ENCODE data around the gene GIN1.

GIN1 gene

DNA sequence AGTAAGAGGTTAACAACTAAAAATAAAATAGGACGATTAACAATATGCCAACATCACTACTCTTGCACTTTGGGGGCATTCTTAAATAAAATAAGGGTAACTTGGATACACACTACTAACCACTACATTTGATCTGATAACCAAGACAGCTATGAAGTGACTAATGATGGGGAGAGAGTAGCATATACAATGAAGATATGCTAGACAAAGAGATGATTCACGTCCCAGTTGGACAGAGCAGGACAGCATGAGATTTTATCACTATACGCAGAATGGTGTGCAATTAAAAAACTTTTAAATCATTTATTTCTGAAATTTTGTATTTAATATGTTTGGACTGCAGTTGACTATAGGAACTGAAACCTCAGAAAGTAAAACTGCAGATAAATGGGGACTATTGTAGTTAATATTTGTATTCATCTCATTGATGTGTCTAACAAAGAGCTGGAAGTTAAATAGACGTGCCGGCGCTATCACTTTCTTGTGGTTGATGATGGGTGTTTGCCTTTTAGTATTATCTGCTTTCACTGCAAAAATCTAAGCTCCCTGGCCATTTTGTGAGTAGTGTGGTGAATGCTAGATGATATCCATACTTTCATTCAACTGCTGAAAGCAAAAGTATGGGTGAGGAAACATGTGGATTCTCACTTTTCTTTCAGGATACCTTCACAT is 18.7 kb downstream of the GIN1 start:
- Histone ChIP-seq H3K79me2 (ENCODE audit: control insufficient read depth, low read length) (no peaks in the 10 kb centered on the region), H3K27me3 (ENCODE audit: control insufficient read depth, low read length) (no peaks in the 10 kb centered on the region), H3K9me2 (replicated peaks; ENCODE audit: control insufficient read depth, low read length) (no peaks in the 10 kb centered on the region), H3K4me2 (ENCODE audit: low read length) (no peak overlapping the region), H3K27ac (ENCODE audit: low read depth, low read length) (no peak overlapping the region), H4K20me1 (ENCODE audit: control insufficient read depth, insufficient read depth, low read depth, low read length) (no peaks in the 10 kb centered on the region), H3K4me3 (ENCODE audit: low read length) (no peak overlapping the region), H3K4me1 (ENCODE audit: control insufficient read depth, low read length) (no peaks in the 10 kb centered on the region), H3K9me3 (ENCODE audit: control insufficient read depth, insufficient read depth, low read length) (no peaks in the 10 kb centered on the region), H3F3A (ENCODE audit: control insufficient read depth, insufficient read depth) (no peaks in the 10 kb centered on the region), H3K36me3 (ENCODE audit: control insufficient read depth, low read length) (peaks cover 18% of the 10 kb centered on the region)
- no peak for TF ChIP-seq EZH2phosphoT487 (IDR thresholded peaks at IDR 0.05; ENCODE audit: borderline replicate concordance, low read length)
- TF ChIP-seq, protein P1, sequence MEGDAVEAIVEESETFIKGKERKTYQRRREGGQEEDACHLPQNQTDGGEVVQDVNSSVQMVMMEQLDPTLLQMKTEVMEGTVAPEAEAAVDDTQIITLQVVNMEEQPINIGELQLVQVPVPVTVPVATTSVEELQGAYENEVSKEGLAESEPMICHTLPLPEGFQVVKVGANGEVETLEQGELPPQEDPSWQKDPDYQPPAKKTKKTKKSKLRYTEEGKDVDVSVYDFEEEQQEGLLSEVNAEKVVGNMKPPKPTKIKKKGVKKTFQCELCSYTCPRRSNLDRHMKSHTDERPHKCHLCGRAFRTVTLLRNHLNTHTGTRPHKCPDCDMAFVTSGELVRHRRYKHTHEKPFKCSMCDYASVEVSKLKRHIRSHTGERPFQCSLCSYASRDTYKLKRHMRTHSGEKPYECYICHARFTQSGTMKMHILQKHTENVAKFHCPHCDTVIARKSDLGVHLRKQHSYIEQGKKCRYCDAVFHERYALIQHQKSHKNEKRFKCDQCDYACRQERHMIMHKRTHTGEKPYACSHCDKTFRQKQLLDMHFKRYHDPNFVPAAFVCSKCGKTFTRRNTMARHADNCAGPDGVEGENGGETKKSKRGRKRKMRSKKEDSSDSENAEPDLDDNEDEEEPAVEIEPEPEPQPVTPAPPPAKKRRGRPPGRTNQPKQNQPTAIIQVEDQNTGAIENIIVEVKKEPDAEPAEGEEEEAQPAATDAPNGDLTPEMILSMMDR (IDR thresholded peaks at IDR 0.05; ENCODE audit: low read depth, low read length, poor library complexity, severe bottlenecking) = no peak

DNA sequence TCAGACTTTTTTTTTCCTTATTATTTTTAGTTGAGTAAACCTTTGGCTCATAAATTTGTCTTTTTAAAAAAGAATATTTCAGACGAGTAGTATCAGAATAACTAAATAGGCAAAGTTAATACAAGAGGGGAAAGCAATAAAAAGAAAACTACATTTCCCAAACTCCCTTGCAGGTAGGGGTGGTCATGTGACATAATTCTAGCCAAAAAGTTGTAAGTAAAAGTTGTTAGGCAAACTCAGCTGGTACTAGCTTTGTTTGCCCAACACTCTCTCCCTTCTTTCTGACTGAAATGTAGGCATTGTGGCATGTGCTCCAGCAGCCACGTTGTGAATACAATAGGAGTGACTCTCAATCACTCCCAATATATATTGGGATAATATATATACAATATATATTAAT is 20.9 kb downstream of the GIN1 start:
- no peaks in the 10 kb centered on the region for H3K4me1 ChIP-seq (ENCODE audit: control insufficient read depth, low read length)
- no peak for TF ChIP-seq EZH2phosphoT487 (IDR thresholded peaks at IDR 0.05; ENCODE audit: borderline replicate concordance, low read length)
- TF ChIP-seq, protein P1 (IDR thresholded peaks at IDR 0.05; ENCODE audit: low read depth, low read length, poor library complexity, severe bottlenecking) = no peak
- H4K20me1 ChIP-seq (ENCODE audit: control insufficient read depth, insufficient read depth, low read depth, low read length) = no peaks in the 10 kb centered on the region
- no peaks in the 10 kb centered on the region for H3K27me3 ChIP-seq (ENCODE audit: control insufficient read depth, low read length)
- no peaks in the 10 kb centered on the region for H3K9me3 ChIP-seq (ENCODE audit: control insufficient read depth, insufficient read depth, low read length)
- H3K36me3 ChIP-seq (ENCODE audit: control insufficient read depth, low read length) = peaks cover 11% of the 10 kb centered on the region
- no peak overlapping the region for H3K27ac ChIP-seq (ENCODE audit: low read depth, low read length)
- H3K4me3 ChIP-seq (ENCODE audit: low read length) = no peak overlapping the region
- no peaks in the 10 kb centered on the region for H3K9me2 ChIP-seq (replicated peaks; ENCODE audit: control insufficient read depth, low read length)
- H3K4me2 ChIP-seq (ENCODE audit: low read length) = no peak overlapping the region
- H3K79me2 ChIP-seq (ENCODE audit: control insufficient read depth, low read length) = no peaks in the 10 kb centered on the region
- no peaks in the 10 kb centered on the region for H3F3A ChIP-seq (ENCODE audit: control insufficient read depth, insufficient read depth)

DNA sequence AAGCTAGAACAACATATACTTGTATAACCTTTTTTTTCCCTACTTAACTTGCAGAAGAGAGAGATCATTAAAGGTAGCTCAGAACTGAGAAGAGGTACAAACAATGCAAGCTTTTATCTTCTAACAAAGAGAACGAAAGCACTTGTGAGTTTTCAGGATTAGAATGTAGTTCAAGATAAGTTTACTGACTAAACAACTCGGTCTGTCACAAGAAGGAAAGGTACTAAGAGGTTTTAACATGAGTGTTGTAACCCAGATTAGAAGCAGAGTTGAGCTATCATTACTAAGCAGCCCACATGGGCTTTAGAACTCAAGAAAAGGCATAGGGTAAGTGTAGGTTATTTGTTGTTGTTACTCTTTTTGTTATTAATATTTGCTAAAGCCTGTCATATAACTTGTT is 25.2 kb downstream of the GIN1 start:
- no peak overlapping the region for H3K27ac ChIP-seq (ENCODE audit: low read depth, low read length)
- H3K4me2 ChIP-seq (ENCODE audit: low read length) = no peak overlapping the region
- peaks cover 10% of the 10 kb centered on the region for H3K36me3 ChIP-seq (ENCODE audit: control insufficient read depth, low read length)
- H3K79me2 ChIP-seq (ENCODE audit: control insufficient read depth, low read length) = no peaks in the 10 kb centered on the region
- TF ChIP-seq, protein P1 (IDR thresholded peaks at IDR 0.05; ENCODE audit: low read depth, low read length, poor library complexity, severe bottlenecking) = no peak
- TF ChIP-seq EZH2phosphoT487 (IDR thresholded peaks at IDR 0.05; ENCODE audit: borderline replicate concordance, low read length) = no peak
- no peaks in the 10 kb centered on the region for H3K9me3 ChIP-seq (ENCODE audit: control insufficient read depth, insufficient read depth, low read length)
- no peaks in the 10 kb centered on the region for H3K27me3 ChIP-seq (ENCODE audit: control insufficient read depth, low read length)
- H3K9me2 ChIP-seq (replicated peaks; ENCODE audit: control insufficient read depth, low read length) = no peaks in the 10 kb centered on the region
- H4K20me1 ChIP-seq (ENCODE audit: control insufficient read depth, insufficient read depth, low read depth, low read length) = no peaks in the 10 kb centered on the region
- H3K4me3 ChIP-seq (ENCODE audit: low read length) = no peak overlapping the region
- no peaks in the 10 kb centered on the region for H3K4me1 ChIP-seq (ENCODE audit: control insufficient read depth, low read length)
- H3F3A ChIP-seq (ENCODE audit: control insufficient read depth, insufficient read depth) = no peaks in the 10 kb centered on the region

Data from DOHH2 (cell line).